HepG2 (cell line): Measurements from ENCODE around the gene SMIM14. TPM values are rescaled to one million over a fixed set of nuclear protein-coding genes. Genes with fewer than 3 reads are reported as not detected.
A peak's percentile ranks its signal among the peaks of the same experiment; 100 is the strongest.

Experiments
- ATF1 ChIP-seq: IDR thresholded peaks from 2 replicates; pipeline ENCODE4 v1.6.1; 2016; ENCODE audit warnings: mild to moderate bottlenecking, control low read depth
- EEA1 ChIP-seq: sonication (generic); formaldehyde crosslinking; IDR thresholded peaks from 2 replicates; pipeline ENCODE4 v1.5.1; 2020; ENCODE audit warnings: mild to moderate bottlenecking, missing genetic modification reagents, borderline replicate concordance
- HOXA9 ChIP-seq: sonication (generic); formaldehyde crosslinking; IDR thresholded peaks from 2 replicates; pipeline ENCODE4 v1.8.1; 2022; ENCODE audit warnings: missing genetic modification reagents, mild to moderate bottlenecking, moderate library complexity, borderline replicate concordance
- KDM5B ChIP-seq: sonication (generic); formaldehyde crosslinking; IDR thresholded peaks from 2 replicates; pipeline ENCODE4 v1.4.0; 2020; ENCODE audit warnings: missing genetic modification reagents, mild to moderate bottlenecking, borderline replicate concordance
- NCOA5 ChIP-seq: sonication (generic); formaldehyde crosslinking; IDR thresholded peaks from 2 replicates; pipeline ENCODE4 v1.4.0; 2020; ENCODE audit warnings: missing genetic modification reagents
- NFKB2 ChIP-seq: sonication (generic); formaldehyde crosslinking; IDR thresholded peaks from 2 replicates; pipeline ENCODE4 v1.4.0; 2020; ENCODE audit warnings: missing genetic modification reagents, borderline replicate concordance
- NFKBIZ ChIP-seq: IDR thresholded peaks from 2 replicates; pipeline ENCODE4 v1.6.1; 2018; ENCODE audit warnings: missing genetic modification reagents, missing compliant biosample characterization
- RFX1 ChIP-seq: fragments of 450-650 bp; IDR thresholded peaks from 2 replicates; pipeline ENCODE4 v1.6.1; 2017
- SIN3B ChIP-seq: fragments of 150-350 bp; IDR thresholded peaks from 2 replicates; pipeline ENCODE4 v1.6.1; 2014; ENCODE audit warnings: low read length
- THAP11 ChIP-seq: IDR thresholded peaks from 2 replicates; pipeline ENCODE4 v1.6.1; 2016; ENCODE audit warnings: missing biosample characterization, missing genetic modification reagents
- ZNF10 ChIP-seq: sonication (generic); formaldehyde crosslinking; IDR thresholded peaks from 2 replicates; pipeline ENCODE4 v1.4.0; 2020; ENCODE audit warnings: mild to moderate bottlenecking, low read depth, missing genetic modification reagents, borderline replicate concordance
- ZNF282 ChIP-seq: fragments of 450-650 bp; IDR thresholded peaks from 2 replicates; pipeline ENCODE4 v1.6.1; 2018; ENCODE audit not compliant: partially characterized antibody
- ZNF616 ChIP-seq: sonication (generic); formaldehyde crosslinking; IDR thresholded peaks from 2 replicates; pipeline ENCODE4 v1.5.0; 2020; ENCODE audit warnings: low read depth, mild to moderate bottlenecking, missing genetic modification reagents
- ZNF703 ChIP-seq: sonication (generic); formaldehyde crosslinking; IDR thresholded peaks from 2 replicates; pipeline ENCODE4 v1.5.1; 2020; ENCODE audit warnings: missing genetic modification reagents, mild to moderate bottlenecking, moderate library complexity, borderline replicate concordance
- ZNF75D ChIP-seq: sonication (generic); formaldehyde crosslinking; IDR thresholded peaks from 2 replicates; pipeline ENCODE4 v1.8.1; 2023; ENCODE audit warnings: missing genetic modification reagents, mild to moderate bottlenecking, borderline replicate concordance
- polyA plus RNA-seq, 8 experiments: library from polyadenylated mRNA; depleted of rRNA in 3 of 8; stranded (reverse) in 7 of 8; unstranded in 1 of 8; fragments of >200 nt; fragmentation: Illumina TruSeq in 4 of 8; extraction: Trizol in 4 of 8; gene quantifications; 2 replicates each; pipeline versions ENCODE4 v1.2.1 to v1.2.3, GENCODE V29; 2011 to 2016; ENCODE audit warnings: low read depth in 4 of 8, missing spikeins in 1 of 8, mixed read lengths in 1 of 8; ENCODE audit not compliant: insufficient read depth in 1 of 8
- total RNA-seq, 5 experiments: library from RNA; depleted of rRNA; stranded (reverse); fragments of >200 nt; fragmentation: Illumina TruSeq; extraction: Trizol; gene quantifications; 2 replicates each; pipeline ENCODE4 v1.2.3, GENCODE V29; 2016; ENCODE audit warnings: low read depth in 1 of 5
- TF ChIP-seq, protein P1 (sequence below): sonication (generic); formaldehyde crosslinking; IDR thresholded peaks from 2 replicates; pipeline ENCODE4 v1.4.0; 2020; ENCODE audit warnings: low read depth, missing genetic modification reagents
- TF ChIP-seq, protein P2 (sequence below): sonication (generic); formaldehyde crosslinking; conservative IDR thresholded peaks from 2 replicates; pipeline ENCODE4 v1.8.0; 2022; ENCODE audit warnings: missing genetic modification reagents
- TF ChIP-seq, protein P3 (sequence below): sonication (generic); formaldehyde crosslinking; IDR thresholded peaks from 2 replicates; pipeline ENCODE4 v1.5.1; 2020; ENCODE audit warnings: missing genetic modification reagents, mild to moderate bottlenecking, borderline replicate concordance

The SMIM14 gene
- total and polyA plus RNA-seq, 2 of the 13 experiments (the other 11 are each of a cell fraction or from before 2014, with no cell fraction given), result 16.3 to 28.1 TPM

DNA sequence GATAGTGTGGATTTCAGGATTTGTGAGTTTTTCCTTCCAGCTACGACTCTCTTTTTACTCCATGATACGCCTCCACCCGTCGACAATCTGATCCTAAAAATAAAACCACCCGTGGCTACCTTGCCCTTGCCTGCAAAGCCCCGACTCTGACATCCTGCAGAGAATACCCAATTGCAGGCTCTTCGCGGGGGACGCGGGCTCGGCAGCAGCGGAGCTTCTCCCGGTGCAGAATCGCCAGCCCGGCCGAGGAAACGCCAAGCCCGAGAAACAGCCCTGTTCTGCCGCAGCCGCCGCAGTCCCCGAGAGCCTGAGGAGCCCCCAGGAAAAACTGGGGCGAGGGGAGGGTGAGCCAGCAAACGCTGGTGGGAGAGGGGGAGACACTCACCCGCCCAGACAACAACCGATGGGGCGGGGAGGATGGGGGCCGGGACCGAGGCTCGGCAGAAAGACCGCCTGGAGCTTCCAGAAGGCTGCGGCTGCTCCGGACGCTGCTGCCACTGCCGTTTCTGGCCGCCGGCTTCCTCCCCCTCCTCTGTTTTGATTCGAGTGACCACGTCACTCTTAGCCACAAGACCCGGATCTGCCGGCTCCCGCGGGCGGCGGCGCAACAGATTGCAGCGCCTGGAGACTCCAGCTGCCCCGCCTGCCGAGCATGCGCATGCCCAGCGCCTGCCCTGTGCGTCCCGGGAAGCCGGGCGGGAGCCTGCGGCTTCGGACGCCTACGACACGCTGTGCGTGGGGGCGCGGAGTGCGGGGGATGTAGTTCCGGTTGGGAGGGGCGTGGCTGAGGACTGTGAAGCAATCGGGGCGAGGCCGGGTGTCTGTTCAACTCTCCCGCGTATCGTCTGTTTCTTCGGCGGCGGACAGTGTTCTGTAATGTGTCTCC, at the start of gene SMIM14 (continued):
- TF ChIP-seq, protein P1, sequence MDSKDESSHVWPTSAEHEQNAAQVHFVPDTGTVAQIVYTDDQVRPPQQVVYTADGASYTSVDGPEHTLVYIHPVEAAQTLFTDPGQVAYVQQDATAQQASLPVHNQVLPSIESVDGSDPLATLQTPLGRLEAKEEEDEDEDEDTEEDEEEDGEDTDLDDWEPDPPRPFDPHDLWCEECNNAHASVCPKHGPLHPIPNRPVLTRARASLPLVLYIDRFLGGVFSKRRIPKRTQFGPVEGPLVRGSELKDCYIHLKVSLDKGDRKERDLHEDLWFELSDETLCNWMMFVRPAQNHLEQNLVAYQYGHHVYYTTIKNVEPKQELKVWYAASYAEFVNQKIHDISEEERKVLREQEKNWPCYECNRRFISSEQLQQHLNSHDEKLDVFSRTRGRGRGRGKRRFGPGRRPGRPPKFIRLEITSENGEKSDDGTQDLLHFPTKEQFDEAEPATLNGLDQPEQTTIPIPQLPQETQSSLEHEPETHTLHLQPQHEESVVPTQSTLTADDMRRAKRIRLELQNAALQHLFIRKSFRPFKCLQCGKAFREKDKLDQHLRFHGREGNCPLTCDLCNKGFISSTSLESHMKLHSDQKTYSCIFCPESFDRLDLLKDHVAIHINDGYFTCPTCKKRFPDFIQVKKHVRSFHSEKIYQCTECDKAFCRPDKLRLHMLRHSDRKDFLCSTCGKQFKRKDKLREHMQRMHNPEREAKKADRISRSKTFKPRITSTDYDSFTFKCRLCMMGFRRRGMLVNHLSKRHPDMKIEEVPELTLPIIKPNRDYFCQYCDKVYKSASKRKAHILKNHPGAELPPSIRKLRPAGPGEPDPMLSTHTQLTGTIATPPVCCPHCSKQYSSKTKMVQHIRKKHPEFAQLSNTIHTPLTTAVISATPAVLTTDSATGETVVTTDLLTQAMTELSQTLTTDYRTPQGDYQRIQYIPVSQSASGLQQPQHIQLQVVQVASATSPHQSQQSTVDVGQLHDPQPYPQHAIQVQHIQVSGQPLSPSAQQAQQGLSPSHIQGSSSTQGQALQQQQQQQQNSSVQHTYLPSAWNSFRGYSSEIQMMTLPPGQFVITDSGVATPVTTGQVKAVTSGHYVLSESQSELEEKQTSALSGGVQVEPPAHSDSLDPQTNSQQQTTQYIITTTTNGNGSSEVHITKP (CRISPR knock-in tag), result no peak
- TF ChIP-seq KDM5B (CRISPR knock-in tag) (peak; percentile 83; the same call in 1 of the 2 replicates), NFKB2 (CRISPR knock-in tag) (no peak; the same call in 1 of the 2 replicates), RFX1 (no peak), ZNF616 (CRISPR knock-in tag) (no peak), NFKBIZ (CRISPR knock-in tag) (peak; percentile 59; the same call in 1 of the 2 replicates), ZNF75D (CRISPR knock-in tag) (no peak), ATF1 (CRISPR knock-in tag) (peak; percentile 80), THAP11 (CRISPR knock-in tag) (peak; percentile 91), SIN3B (peak; percentile 26; the same call in 1 of the 2 replicates), NCOA5 (CRISPR knock-in tag) (no peak), ZNF703 (CRISPR knock-in tag) (peak; percentile 49; the same call in 1 of the 2 replicates), ZNF10 (CRISPR knock-in tag) (no peak), HOXA9 (CRISPR knock-in tag) (peak; percentile 83), ZNF282 (no peak), EEA1 (no peak)
- TF ChIP-seq, protein P2, sequence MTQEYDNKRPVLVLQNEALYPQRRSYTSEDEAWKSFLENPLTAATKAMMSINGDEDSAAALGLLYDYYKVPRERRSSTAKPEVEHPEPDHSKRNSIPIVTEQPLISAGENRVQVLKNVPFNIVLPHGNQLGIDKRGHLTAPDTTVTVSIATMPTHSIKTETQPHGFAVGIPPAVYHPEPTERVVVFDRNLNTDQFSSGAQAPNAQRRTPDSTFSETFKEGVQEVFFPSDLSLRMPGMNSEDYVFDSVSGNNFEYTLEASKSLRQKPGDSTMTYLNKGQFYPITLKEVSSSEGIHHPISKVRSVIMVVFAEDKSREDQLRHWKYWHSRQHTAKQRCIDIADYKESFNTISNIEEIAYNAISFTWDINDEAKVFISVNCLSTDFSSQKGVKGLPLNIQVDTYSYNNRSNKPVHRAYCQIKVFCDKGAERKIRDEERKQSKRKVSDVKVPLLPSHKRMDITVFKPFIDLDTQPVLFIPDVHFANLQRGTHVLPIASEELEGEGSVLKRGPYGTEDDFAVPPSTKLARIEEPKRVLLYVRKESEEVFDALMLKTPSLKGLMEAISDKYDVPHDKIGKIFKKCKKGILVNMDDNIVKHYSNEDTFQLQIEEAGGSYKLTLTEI (CRISPR knock-in tag), result no peak
- TF ChIP-seq, protein P3, sequence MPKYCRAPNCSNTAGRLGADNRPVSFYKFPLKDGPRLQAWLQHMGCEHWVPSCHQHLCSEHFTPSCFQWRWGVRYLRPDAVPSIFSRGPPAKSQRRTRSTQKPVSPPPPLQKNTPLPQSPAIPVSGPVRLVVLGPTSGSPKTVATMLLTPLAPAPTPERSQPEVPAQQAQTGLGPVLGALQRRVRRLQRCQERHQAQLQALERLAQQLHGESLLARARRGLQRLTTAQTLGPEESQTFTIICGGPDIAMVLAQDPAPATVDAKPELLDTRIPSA, result no peak
